ENCODE results near the gene VEGFC.

DNA sequence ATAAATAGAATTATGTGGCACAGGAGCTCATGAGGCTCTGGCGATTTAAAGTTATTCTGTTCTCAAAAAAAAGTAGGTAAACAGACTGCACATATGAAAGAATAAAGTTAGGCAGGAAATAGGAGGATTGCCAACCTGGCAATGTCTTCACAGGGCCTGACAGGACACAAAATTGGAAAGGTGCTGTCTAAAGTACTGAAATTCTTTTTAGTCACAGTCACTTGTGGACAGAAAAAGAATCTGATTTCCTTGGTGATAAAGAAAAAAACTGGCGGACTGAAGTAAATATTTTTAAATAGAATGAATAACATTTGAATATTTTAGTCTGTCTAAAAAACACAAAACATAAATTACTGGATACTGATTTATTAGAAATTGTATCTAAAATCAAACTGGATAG is 124.4 kb downstream of the VEGFC start:
- no peak for TF ChIP-seq POLR2AphosphoS5 (IDR thresholded peaks at IDR 0.05; ENCODE audit: low read depth, low read length)
- TF ChIP-seq POLR2A (IDR thresholded peaks at IDR 0.05; ENCODE audit: low read depth, low read length), result no peak
